ENCODE results near the gene ERMARD.

The ERMARD gene

DNA sequence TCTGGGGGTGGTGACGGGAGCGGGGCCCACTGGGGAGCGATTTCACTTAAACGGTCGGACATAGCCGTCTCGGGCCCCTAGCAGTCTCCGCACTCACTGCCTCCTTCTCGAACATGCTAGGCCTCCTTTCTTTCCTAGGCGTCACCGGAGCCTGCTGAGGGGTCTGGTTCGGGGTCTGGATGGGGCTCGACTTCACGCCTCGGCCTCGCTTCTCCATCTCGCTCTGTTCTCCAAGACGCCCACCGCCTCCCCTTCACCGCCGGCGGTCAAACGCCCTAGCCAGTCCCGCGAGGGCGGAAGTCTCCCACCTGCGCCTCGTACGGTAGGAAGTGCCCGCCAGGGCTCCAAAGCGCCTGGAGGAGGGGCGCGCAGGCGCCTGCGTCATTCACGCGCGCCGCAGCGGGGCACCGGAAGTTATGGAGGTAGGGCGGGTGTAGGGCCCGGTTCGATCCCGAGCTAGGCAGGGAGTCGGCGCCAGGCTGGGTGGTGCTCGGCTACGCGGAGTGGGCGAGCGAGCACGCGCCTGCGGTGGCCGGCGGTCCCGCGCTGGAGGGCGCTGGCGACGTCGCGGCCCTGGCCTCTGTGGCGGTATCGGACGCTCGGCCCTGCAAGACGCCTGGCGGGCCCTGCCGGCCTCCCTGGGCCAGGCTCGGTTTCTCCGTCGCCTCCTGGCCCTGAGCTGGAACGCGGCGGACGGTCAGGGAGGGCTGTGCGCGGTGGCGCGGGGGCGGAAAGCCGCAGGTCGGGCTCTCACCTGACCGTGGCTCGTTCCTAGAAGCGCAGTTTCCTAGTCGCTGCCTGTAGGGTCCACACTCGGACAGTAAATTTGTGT is at the start of gene ERMARD, which contains the start of gene DYNLT2:
Gene ERMARD, plus strand, starts transcription at position 381 of the 832 bp plus-strand sequence. Its CDS starts 36 bp downstream, at position 417.
Gene DYNLT2, minus strand, starts transcription at position 331 of the 832 bp plus-strand sequence. Its CDS starts 114 bp downstream, at position 217.
- DNase-seq, result peak; percentile 98

DNA sequence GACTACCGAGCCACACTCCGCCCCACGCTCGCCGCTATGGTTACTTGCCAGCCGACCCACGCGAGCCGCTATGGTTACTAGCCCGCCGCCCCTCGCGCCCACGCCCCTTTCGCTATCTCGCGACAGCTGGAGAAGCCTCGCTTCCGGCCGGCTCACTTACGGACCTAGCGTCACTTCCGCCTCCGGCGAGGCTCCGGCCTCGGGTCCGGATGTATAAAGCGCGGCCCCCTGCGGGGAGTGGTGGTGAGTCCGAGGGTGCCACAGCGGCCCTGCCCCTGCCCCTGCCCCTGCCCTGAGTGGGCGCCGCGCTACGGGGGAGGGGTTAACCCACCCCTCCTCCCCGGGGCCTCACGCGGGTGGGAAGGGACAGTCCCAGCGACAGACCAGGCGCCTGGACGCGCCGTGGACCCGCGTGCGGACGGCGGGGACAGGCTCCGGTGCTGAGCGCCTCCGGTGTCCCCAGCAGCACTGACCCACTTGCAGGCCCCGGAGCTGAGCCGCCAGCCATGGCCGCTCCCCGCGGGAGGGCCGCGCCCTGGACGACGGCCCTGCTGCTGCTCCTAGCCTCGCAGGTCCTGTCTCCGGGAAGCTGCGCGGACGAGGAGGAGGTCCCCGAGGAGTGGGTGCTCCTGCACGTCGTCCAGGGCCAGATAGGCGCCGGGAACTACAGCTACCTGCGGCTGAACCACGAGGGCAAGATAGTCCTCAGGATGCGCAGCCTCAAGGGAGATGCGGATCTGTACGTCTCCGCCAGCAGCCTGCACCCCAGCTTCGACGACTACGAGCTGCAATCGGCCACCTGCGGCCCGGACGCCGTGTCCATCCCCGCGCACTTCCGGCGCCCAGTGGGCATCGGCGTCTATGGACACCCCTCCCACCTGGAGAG is 49.2 kb upstream of the ERMARD start, which contains the start of the genes C6orf120 and WDR27:
Gene C6orf120, plus strand, starts transcription at position 173 of the 886 bp plus-strand sequence. Its CDS starts 334 bp downstream, at position 507.
Gene WDR27, minus strand, starts transcription at position 76 of the 886 bp plus-strand sequence. CDS start 13,024 bp downstream, outside the sequence.
- DNase-seq, result peak; percentile 99

DNA sequence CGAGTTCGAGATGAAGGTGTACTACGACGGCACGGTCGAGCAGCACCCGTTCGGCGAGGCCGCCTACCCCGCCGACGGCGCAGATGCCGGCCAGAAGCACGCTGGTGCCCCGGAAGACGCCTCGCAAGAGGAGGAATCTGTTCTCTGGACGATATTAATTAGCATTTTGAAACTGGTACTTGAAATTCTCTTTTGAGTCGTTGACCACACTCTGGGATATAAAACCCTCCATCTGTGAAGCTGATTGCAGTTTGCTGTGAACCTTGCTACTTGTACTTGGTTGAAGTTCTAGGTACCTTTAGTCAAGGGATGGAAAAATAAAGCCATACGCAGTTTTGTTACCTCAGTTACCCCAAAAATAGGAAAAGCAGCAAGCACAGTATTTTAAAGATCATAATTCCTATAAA is 48.6 kb upstream of the ERMARD start:
- DNase-seq, result no peak

DNA sequence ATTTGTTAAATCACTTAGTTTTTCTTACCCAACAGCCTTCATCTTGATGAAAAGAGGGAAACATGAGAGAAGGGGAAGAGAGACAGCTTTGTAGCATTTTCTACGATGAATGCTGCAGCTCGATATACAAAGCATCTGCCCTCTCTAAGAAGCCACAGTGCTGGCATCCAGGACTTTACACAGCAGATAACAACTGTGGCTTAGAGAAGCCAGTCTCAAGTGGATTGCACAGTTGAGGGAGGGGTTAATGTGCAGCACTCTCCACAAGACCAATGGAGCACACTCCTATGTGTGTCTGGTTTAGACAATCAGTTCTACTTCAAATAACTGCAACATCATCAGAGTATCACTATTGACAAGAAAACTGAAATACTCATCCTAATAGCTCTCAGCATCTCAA is 43.6 kb upstream of the ERMARD start:
- no peak for DNase-seq

DNA sequence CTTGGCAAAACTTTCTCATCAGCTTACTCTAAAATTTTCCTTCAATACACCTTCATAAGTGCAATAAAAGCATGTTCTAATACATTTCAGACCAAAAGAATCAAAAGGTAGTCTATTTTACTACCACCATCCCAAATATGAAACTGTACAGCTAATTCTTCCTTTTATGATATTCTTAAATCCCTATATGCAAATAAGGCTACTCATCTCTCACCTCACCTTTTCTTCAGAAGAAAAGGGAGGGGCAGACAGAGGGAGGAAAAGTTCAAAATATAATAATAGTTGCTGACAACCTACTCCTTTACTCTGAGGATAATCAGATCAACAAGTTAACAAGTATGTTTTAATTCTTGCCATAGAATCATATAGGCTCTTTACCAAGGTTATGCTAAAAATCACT is 42.1 kb upstream of the ERMARD start:
- no peak for DNase-seq

DNA sequence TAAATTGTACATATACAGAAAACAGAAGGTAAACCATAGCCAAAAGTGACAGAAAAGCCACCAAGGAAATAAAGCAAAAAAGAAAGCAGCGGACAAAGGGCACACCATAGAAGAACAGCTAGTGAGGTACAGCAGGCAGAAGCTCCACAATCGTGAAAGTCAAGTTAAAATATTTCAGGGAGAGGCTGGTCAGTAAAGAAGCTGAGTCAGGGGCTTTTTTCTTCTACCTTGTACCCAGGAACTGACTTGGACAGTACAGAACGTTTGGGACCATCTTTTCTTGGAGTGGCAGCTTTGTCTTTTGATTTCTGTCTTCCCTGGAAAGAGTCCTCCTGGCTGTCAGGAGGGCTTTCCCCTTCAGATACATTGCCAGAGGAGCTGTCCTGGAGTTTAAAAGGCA is 41.4 kb upstream of the ERMARD start:
- no peak for DNase-seq

DNA sequence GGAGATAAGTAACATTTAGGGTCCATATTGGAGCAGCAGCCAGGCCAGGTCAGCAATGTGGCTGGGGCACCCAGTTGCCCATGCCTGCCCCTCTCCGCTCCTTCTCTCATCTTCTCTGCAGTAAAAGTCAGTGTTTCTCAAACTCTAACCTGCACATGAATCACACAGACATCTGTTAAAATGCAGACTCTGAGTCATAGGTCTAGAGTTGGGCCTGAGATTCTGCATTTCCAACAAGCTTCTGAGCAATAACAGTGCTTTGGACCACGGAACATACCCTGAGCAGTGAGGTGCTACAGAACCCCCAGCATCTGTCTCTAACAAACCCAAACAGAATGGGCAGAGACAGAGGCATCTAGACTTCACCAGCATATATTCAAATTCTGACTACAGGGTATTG is 37.2 kb upstream of the ERMARD start:
- DNase-seq, result no peak

DNA sequence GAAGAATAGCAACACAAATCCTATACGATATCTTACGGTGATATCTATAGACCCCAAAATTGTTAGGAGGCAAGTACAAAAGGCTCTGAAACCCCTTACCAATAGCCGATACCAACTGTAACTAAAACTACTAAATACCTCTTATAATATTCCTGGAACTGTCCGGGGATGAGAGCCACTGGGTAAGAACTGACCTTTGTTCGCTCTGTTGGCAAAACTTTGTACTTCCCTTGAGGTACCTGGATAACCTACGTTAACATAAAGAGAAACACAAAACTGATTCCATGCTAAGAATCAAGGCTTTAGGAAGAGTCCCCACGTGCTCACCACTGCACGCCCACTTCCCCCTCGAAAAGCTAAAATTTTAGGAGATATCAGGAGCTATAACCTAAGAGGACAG is 36.8 kb upstream of the ERMARD start:
- no peak for DNase-seq

DNA sequence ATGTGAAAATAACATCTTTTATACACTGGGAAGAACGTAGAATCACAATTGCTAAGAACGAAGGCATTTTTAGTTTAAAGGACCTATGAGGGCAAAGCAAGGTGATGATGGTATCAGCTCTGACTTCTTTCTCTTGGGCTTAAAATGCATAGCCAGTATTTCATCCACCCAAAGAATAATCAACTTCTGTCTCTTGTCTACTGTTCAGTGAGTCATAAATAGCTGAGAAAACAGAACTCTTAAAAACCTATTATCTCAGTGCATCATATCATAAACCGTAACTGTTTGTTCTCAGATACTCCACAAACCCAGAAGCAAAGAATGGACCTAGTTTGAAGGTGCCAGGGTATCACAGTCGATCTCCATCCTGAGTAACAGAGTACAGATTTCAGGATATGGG is 32.3 kb upstream of the ERMARD start:
- no peak for DNase-seq

DNA sequence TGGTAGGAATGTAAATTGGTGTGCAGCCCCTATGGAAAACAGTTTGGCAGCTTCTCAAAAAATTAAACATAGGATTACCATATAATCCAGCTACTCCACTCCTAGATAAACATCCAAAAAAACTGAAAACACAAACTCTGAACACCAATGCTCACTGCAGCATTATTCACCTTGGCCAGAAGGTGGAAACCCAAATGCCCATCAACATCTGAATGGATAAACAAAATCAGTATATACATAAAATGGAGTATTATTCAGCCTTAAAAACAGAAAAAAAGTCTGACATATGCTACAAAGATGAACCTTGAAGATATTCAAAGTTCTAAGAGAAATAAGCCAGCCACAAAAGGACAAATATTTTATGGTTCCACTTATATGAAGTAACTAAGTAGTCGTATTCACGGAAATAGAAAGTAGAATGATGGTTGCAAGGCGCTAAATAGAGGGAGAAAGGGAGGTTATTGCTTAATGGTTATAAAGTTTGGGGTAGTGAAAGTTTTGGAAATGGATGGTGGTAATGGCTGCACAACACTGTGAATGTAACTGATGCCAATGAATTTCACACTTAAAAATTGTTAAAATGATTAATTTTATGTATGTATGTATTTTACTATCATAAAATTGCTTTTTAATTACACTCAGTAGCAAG is 31.1 kb upstream of the ERMARD start:
- DNase-seq, result no peak

DNA sequence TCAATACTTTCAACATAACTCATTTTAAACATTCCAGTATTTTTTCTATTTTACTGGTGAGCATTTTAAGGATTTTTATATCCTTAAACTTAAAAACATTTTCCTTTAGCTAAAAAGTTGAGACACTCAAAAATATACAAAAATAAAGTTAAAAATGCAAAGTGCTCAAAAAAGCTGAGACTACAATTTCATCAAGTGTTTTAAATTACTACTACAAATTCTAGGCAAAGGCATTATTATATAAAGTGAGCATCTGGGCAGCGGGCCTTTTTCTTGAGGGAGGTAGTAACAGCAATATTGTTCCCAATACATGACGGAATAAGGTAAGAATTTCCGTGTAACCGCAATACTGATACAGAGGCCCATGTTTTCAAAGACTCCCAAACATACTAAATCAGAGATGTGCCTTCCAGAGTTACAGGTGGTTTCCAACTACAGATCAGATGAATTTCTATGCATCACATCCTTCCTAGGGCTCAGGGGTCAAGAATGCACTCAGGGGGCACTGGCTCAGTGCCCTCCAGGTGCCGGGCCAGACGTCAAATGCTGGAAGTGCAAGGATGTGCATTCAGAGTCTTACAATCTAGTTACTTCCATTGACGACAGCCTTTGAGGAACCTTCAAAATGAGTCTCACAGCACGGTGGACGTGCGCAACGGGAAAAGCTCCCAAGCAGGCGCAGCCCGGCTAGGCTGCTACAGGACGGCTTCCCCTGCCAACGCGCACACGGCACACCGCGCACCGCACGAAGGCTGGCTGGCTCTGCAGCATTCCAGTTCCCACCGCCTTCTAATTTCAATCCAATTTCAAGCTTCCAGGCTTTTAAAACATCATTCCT is 28.8 kb upstream of the ERMARD start:
- peak; percentile 66 for DNase-seq

DNA sequence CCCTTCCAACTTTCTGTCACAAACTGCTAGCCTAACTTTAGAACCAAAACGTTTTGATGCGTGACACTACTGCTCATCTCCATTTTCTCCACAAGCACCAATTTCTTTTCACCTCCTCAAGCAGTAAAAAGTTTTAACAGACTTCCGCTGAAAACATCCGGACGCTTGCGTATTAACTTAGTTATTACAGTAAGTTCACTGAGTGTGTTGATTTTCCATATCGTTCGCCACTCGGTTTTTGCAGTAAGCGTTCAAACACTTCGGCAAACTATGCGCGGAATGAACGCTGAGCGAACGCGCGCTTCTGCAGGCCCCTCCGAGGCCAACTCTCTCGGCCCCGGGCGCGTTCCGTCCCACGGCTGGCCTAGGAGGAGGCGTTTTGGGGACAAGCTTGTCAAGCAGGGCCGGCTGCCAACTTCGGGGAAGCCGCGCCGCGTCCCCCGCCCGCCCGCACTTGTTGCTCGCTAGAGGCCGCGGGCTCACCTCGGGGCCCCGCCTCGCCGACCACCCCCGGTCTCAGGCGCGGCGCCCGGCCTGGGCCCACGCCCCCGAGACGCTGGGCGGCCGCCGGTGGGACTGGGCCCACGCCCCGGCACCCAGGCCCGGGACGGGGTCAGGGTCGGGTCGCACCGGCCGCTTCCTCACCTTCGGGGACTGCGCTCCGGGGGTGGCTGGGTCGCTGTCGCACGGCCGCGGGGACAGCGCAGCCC is 28.1 kb upstream of the ERMARD start:
- DNase-seq, result peak; percentile 88

DNA sequence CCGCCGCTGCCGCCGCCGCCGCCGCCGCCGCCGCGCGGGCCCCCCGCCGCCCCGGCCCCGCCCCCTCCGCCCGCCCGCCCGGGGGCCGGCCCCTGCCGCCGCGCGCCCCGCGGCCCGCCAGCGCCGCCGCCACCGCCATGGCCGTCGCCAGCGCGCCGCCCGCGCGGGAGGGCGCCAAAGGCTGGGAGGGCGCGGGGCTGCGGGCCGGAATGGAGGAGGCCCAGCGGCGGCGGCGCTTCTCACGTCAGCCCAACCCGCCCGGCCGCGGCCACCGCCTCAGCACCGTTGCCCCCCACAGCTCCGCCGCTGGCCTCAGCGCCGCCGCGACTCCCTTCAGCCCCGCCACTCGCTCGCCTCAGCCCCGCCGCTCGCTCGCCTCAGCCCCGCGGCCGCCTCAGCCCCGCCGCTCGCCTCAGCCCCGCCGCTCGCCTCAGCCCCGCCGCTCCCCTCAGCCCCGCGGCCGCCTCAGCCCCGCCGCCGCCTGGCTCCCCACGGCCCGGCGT is 27.4 kb upstream of the ERMARD start:
- DNase-seq, result no peak

DNA sequence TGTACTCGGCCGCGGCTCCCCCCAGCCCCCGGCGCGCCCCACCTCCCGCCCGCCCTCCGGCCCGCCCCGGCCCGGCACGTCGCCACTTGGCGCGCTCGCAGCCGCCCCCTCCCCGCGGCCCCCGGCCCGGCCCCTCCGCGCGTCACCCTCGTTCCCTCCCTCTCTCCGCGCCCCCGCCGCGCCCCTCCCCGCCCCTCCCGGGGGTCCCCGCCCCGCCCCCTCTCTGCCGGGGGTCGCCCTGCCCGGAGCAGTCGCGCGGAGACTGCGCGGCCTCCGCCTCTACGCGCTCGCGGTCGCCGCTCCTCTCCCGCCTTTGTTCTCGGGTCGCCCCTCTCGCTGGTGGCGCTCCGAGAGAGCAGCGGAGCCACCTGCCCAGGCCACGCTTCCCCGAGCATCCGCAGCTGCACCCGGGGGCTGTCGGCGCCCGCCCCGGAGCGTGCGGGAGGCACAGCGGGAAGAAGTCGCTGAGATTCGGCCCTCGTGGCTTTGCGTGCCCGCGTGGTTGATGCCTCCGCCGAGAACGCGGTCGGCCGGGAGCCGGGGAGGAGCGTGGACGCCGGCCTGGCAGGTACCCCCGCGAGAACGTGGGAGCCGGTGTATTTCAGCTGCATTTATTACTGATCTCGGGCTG is 26.8 kb upstream of the ERMARD start, which contains the start of gene PHF10:
Gene PHF10, minus strand, starts transcription at position 7 of the 631 bp plus-strand sequence. CDS start 569 bp downstream, outside the sequence.
- peak; percentile 89 for DNase-seq

DNA sequence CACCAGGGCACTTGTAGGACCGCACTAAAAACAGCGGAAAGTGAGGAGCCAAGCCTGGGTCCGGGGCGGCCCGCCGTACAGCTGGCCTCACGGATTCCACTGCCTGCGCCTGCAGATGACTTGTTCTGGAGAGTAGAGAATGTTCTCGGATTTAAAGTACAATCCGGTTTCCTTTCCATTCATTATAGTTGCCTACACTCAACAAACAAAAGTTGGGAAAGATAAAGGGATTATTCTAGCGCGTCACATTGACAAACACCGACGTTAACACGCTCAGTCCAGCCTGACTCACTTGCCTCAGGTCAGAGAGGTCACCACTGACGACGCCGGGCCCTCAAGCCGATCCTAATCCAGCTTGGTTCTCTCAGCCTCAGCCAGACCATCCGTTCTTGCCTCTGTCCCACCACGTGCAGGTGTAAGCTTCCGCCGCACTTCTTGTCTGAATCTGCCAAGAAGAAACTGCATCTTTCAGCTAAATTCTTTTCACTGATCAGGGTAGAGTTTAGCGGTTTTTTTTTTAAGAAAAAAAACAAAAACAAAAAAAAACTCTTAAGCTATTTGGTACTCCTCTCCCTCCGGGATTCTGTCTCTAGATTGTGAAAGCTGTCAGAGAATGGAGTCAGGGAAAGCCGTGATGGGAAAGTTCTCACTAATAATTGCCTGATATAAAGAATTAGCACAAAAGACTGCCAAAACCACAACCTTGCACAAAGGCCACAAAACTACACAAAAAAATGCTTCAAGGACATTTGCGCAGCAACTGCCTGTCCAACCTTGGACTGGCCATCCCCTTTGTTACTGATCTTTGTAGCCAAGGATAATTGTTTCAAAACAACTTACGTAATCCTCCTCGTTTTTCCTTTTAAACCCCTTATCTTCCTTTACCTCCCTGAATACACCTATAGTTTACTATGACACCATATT is 26.0 kb upstream of the ERMARD start:
- peak; percentile 74 for DNase-seq

DNA sequence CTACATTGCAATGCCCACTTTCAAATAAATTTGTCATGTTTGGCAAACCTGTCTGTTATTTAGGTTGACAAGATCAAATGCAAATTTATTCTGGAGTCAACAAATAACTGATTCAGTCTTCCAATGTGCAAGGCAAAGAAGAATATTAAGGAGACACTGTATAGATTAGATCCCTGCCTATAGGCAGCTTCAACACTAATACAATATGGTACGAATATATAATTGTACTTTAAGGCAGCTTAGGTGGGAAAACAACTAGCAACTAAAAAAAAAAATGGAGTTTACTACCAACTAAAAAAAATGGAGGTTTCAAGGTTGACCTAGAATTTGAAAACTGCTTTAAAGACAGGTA is 25.4 kb upstream of the ERMARD start:
- no peak for DNase-seq

DNA sequence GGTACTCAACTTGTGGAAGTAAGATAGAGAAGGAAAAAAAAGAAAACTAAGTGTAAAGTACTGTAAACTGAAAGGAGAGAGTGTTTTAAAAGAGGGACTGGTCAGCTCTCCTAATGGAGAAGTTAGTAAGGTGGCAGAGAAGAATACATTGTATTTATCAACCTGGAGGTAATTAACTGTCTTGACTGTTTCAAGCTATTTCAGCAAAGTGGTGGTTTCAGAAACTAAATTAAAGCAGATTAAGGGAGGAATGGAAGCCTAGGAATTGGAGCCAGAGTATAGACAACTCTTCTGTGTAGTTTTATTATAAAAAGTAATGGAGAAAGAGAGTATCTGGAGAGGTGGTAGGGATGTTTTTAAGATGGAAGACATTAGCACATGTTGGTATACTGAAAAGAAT is 24.5 kb upstream of the ERMARD start:
- DNase-seq, result no peak

DNA sequence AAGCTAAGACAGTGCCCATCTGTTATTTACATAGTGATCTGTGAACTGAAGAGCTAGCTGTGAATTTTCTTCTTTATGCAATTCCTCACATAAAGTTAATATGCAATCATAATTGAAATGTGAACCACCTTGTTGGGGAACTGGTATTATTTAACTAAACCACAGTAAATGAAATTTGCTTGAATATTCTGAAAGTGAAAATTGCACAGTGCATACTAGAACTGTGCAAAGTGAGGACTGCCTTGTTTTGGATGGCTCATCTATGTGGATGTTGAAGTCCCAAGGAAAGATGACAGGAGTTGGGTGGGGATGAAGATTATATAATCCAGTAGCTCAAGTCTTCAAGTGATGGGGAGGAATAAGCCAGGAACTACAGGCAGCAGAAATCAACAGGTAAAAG is 21.5 kb upstream of the ERMARD start:
- DNase-seq, result no peak

DNA sequence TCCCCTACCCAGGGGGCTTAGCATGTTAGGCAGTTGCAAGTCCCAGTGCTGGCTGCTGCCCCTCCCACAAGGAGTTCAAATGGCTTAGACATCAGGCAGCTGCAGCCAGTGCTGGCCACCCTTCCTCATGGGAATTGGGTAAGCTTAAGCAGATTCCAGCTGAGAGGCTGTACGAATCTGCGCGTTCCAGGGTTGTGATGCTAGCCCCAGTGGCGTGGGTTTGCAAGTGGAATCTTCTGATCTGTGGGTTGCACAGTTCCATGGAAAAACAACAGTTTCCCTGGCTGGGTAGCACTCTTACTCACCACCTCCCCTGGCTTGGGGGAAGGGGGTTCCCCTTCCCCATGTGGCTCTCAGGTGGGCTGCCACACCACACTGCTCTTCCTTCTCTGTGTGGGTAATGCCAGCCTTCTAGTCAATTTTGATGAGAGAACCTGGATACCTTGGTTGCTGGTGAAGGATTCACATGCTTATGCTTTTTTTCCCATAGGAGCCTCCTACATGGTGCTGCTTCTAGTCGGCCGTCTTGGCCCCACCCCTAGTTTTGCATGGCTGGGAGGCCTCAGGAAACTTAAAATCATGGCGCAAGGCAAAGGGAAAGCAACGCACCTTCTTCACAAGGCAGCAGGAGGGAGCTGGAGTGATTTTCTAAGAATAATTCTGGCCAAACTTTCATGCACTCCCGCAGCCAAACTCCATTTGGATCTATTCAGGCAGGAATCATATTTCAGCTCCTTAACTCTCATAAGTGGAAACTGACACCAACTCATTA is 13.0 kb upstream of the ERMARD start:
- no peak for DNase-seq

Data from activated CD8-positive, alpha-beta memory T cell treated with anti-CD3 and anti-CD28 coated beads for 24 hours (primary cell).